GM18909 (cell line): ENCODE measurements around the gene TRIM5.

Source experiments
- ATAC-seq: cut with Tn5 transposase; IDR thresholded peaks from one replicate; pipeline ENCODE4 v1.9.1; 2021; ENCODE audit warnings: mild to moderate bottlenecking; ENCODE audit not compliant: unreplicated experiment, poor library complexity

Gene TRIM5

GRCh38 chr11:5631417-5631816, 53.5 kb downstream of the TRIM5 start:
- peak; percentile 17 for ATAC-seq

GRCh38 chr11:5626196-5626595, 58.7 kb downstream of the TRIM5 start:
- ATAC-seq = no peak

GRCh38 chr11:5625281-5625680, 59.6 kb downstream of the TRIM5 start:
- ATAC-seq = no peak

- peak; percentile 97 for ATAC-seq
These were observed 60.2 kb downstream of the TRIM5 start, which contains the start of gene TRIM34 for GRCh38 chr11:5624489-5625279. Gene TRIM34 (plus strand): TSS chr11:5625001. CDS start chr11:5632332, 7,331 bp downstream.

GRCh38 chr11:5622802-5623201, 62.1 kb downstream of the TRIM5 start:
- ATAC-seq = no peak

- no peak for ATAC-seq
These were observed 63.3 kb downstream of the TRIM5 start for GRCh38 chr11:5621580-5621979.

- no peak for ATAC-seq
These were observed 64.0 kb downstream of the TRIM5 start for GRCh38 chr11:5620651-5621521.

GRCh38 chr11:5618807-5619206, 66.1 kb downstream of the TRIM5 start:
- no peak for ATAC-seq
